Ishikawa (cell line): ENCODE measurements around the gene ARHGAP45.

Experiments
- CEBPB ChIP-seq: IDR thresholded peaks from 2 replicates; pipeline ENCODE4 v1.6.1; 2012
- CREB1 ChIP-seq: IDR thresholded peaks from 2 replicates; pipeline ENCODE4 v1.6.1; 2012; ENCODE audit warnings: low read depth
- EGR1 ChIP-seq: IDR thresholded peaks from 2 replicates; pipeline ENCODE4 v1.6.1; 2012
- EP300 ChIP-seq: IDR thresholded peaks from 2 replicates; pipeline ENCODE4 v1.6.1; 2012; ENCODE audit warnings: borderline replicate concordance
- FOXM1 ChIP-seq: IDR thresholded peaks from 2 replicates; pipeline ENCODE4 v1.6.1; 2012; ENCODE audit warnings: low read depth, borderline replicate concordance
- MAX ChIP-seq: IDR thresholded peaks from 2 replicates; pipeline ENCODE4 v1.6.1; 2012
- NFIC ChIP-seq: IDR thresholded peaks from 2 replicates; pipeline ENCODE4 v1.6.1; 2012
- RAD21 ChIP-seq: IDR thresholded peaks from 2 replicates; pipeline ENCODE4 v1.6.1; 2012; ENCODE audit warnings: low read depth
- REST ChIP-seq: IDR thresholded peaks from 2 replicates; pipeline ENCODE4 v1.6.1; 2012; ENCODE audit warnings: low read depth, mild to moderate bottlenecking
- TAF1 ChIP-seq: IDR thresholded peaks from 2 replicates; pipeline ENCODE4 v1.6.1; 2012; ENCODE audit warnings: low read depth, mild to moderate bottlenecking
- TCF12 ChIP-seq: IDR thresholded peaks from 2 replicates; pipeline ENCODE4 v1.6.1; 2012; ENCODE audit warnings: low read depth
- TEAD4 ChIP-seq: IDR thresholded peaks from 2 replicates; pipeline ENCODE4 v1.6.1; 2012
- USF1 ChIP-seq: IDR thresholded peaks from 2 replicates; pipeline ENCODE4 v1.6.1; 2012
- YY1 ChIP-seq: IDR thresholded peaks from 2 replicates; pipeline ENCODE4 v1.6.1; 2012; ENCODE audit warnings: low read depth
- ZBTB7A ChIP-seq: IDR thresholded peaks from 2 replicates; pipeline ENCODE4 v1.6.1; 2012; ENCODE audit warnings: low read depth

Gene ARHGAP45

GRCh38 chr19:1054102-1055027, 12.6 kb upstream of the ARHGAP45 start:
- TF ChIP-seq CEBPB (no peak), ZBTB7A (no peak), EP300 (no peak), TEAD4 (no peak), USF1 (no peak), TAF1 (no peak), MAX (no peak), YY1 (no peak), NFIC (no peak)

- TF ChIP-seq FOXM1 = no peak
- TF ChIP-seq MAX = no peak
- no peak for TF ChIP-seq REST
- no peak for TF ChIP-seq EGR1
- TF ChIP-seq YY1 = no peak
- TF ChIP-seq TEAD4 = no peak
- no peak for TF ChIP-seq USF1
- TF ChIP-seq ZBTB7A = no peak
- TF ChIP-seq EP300 = no peak
- TF ChIP-seq CREB1 = no peak
- TF ChIP-seq CEBPB = no peak
- TF ChIP-seq NFIC = no peak
- TF ChIP-seq TCF12 = no peak
- no peak for TF ChIP-seq RAD21
- TF ChIP-seq TAF1 = no peak
Measured at GRCh38 chr19:1055028-1055425, 11.9 kb upstream of the ARHGAP45 start.

GRCh38 chr19:1055886-1056620, 10.9 kb upstream of the ARHGAP45 start:
- TF ChIP-seq ZBTB7A = no peak

GRCh38 chr19:1057176-1057855, 9.7 kb upstream of the ARHGAP45 start:
- TF ChIP-seq USF1 = no peak
- no peak for TF ChIP-seq NFIC
- peak; percentile 50; the same call in 1 of the 2 replicates for TF ChIP-seq RAD21
- no peak for TF ChIP-seq TCF12
- TF ChIP-seq CREB1 = no peak
- no peak for TF ChIP-seq EP300
- TF ChIP-seq TAF1 = no peak

- TF ChIP-seq CEBPB (no peak), CREB1 (no peak), REST (no peak), TEAD4 (no peak), EP300 (no peak), FOXM1 (no peak), TCF12 (no peak), USF1 (no peak), ZBTB7A (no peak), EGR1 (no peak), RAD21 (no peak), YY1 (no peak), NFIC (no peak), MAX (no peak), TAF1 (no peak)
Measured at GRCh38 chr19:1058112-1058511, 8.9 kb upstream of the ARHGAP45 start.
